Activated naive CD4-positive, alpha-beta T cell treated with anti-CD3 and anti-CD28 coated beads for 36 hours (primary cell): ENCODE data around the gene PLCG2. TPM values are rescaled to one million over a fixed set of nuclear protein-coding genes. Genes with fewer than 3 reads are reported as not detected.

ENCODE experiments used
- CTCF ChIA-PET: fragments of 350-600 bp; sonication (Branson Sonifier 250); formaldehyde crosslinking; loops from one replicate; lab custom pipeline; 2021; ENCODE audit warnings: antibody characterized with exemption; lab: Charles Lee
- DNase-seq: peaks from one replicate; pipeline ENCODE4 v3.0.0-alpha.2; 2020
- H3K27ac Mint-ChIP-seq: one replicate; pipeline ENCODE4 v1.8.0; 2021; ENCODE audit warnings: mild to moderate bottlenecking, mixed read lengths
- H3K27me3 Mint-ChIP-seq: one replicate; pipeline ENCODE4 v1.8.0; 2021; ENCODE audit warnings: low read depth, mixed read lengths
- H3K36me3 Mint-ChIP-seq: one replicate; pipeline ENCODE4 v1.8.0; 2021; ENCODE audit warnings: low read depth, mixed read lengths
- H3K4me1 Mint-ChIP-seq: one replicate; pipeline ENCODE4 v1.8.0; 2021; ENCODE audit warnings: low read depth, mixed read lengths
- H3K4me3 Mint-ChIP-seq: one replicate; pipeline ENCODE4 v1.8.0; 2021; ENCODE audit warnings: mild to moderate bottlenecking, moderate library complexity, mixed read lengths
- H3K9me3 Mint-ChIP-seq: one replicate; pipeline ENCODE4 v1.8.0; 2021; ENCODE audit warnings: mixed read lengths
- intact Hi-C: fragments of 100-400 bp; cut with micrococcal nuclease; formaldehyde crosslinking; loops from one replicate; pipeline ENCODE4 v1.15.1; 2023
- total RNA-seq, 2 experiments: library from RNA; stranded (reverse); gene quantifications; one replicate each; pipeline ENCODE4 v1.2.3, GENCODE V29; 2021

The PLCG2 gene
- total RNA-seq, 2 experiments from 2014 or later, result 12.0 to 13.4 TPM

- Mint-ChIP-seq H3K27ac (peak overlapping the region; percentile 16), H3K36me3 (no peaks in the 10 kb centered on the region), H3K4me1 (no peaks in the 10 kb centered on the region), H3K9me3 (peaks cover 5% of the 10 kb centered on the region), H3K27me3 (no peaks in the 10 kb centered on the region), H3K4me3 (no peak overlapping the region)
- CTCF ChIA-PET, result no interaction called here
- intact Hi-C loops, result no loop called here
- DNase-seq, result no peak
Observed at GRCh38 chr16:81810894-81811538, 31.9 kb downstream of the PLCG2 start.

- no peak overlapping the region for H3K27ac Mint-ChIP-seq
- H3K4me1 Mint-ChIP-seq, result no peaks in the 10 kb centered on the region
- CTCF ChIA-PET, result no interaction called here
- DNase-seq, result no peak
- peaks cover 5% of the 10 kb centered on the region for H3K9me3 Mint-ChIP-seq
- H3K27me3 Mint-ChIP-seq, result no peaks in the 10 kb centered on the region
- H3K4me3 Mint-ChIP-seq, result no peak overlapping the region
- intact Hi-C loops, result no loop called here
- H3K36me3 Mint-ChIP-seq, result no peaks in the 10 kb centered on the region
Observed at GRCh38 chr16:81813648-81814047, 34.6 kb downstream of the PLCG2 start.

- intact Hi-C loops, result no loop called here
- no peaks in the 10 kb centered on the region for H3K27me3 Mint-ChIP-seq
- no peaks in the 10 kb centered on the region for H3K4me1 Mint-ChIP-seq
- no peak overlapping the region for H3K4me3 Mint-ChIP-seq
- H3K27ac Mint-ChIP-seq, result no peak overlapping the region
- CTCF ChIA-PET, result no interaction called here
- H3K36me3 Mint-ChIP-seq, result no peaks in the 10 kb centered on the region
- peaks cover 5% of the 10 kb centered on the region for H3K9me3 Mint-ChIP-seq
- DNase-seq, result no peak
Observed at GRCh38 chr16:81814751-81815428, 35.8 kb downstream of the PLCG2 start.

- no peaks in the 10 kb centered on the region for H3K4me1 Mint-ChIP-seq
- intact Hi-C loops, result no loop called here
- DNase-seq, result no peak
- peaks cover 5% of the 10 kb centered on the region for H3K9me3 Mint-ChIP-seq
- H3K27ac Mint-ChIP-seq, result no peak overlapping the region
- no peak overlapping the region for H3K4me3 Mint-ChIP-seq
- no peaks in the 10 kb centered on the region for H3K27me3 Mint-ChIP-seq
- CTCF ChIA-PET, result interaction anchor here (0.6 kb wide), 1 partner anchor 64 kb away, joined by 3 read pairs; no protein-coding TSS in a partner anchor
- H3K36me3 Mint-ChIP-seq, result no peaks in the 10 kb centered on the region
Observed at GRCh38 chr16:81815429-81815766, 36.3 kb downstream of the PLCG2 start.

- DNase-seq, result no peak
- CTCF ChIA-PET, result interaction anchor here (0.6 kb wide), 1 partner anchor 65 kb away, joined by 3 read pairs; no protein-coding TSS in a partner anchor
- H3K4me1 Mint-ChIP-seq, result no peaks in the 10 kb centered on the region
- H3K9me3 Mint-ChIP-seq, result peaks cover 5% of the 10 kb centered on the region
- intact Hi-C loops, result no loop called here
- H3K27ac Mint-ChIP-seq, result no peak overlapping the region
- no peaks in the 10 kb centered on the region for H3K27me3 Mint-ChIP-seq
- no peak overlapping the region for H3K4me3 Mint-ChIP-seq
- H3K36me3 Mint-ChIP-seq, result no peaks in the 10 kb centered on the region
Observed at GRCh38 chr16:81816351-81816750, 37.3 kb downstream of the PLCG2 start.

GRCh38 chr16:81816793-81817210 lies 37.7 kb downstream of the PLCG2 start:
- Mint-ChIP-seq H3K9me3 (peaks cover 5% of the 10 kb centered on the region), H3K4me3 (no peak overlapping the region), H3K4me1 (no peaks in the 10 kb centered on the region), H3K27ac (no peak overlapping the region), H3K27me3 (no peaks in the 10 kb centered on the region), H3K36me3 (no peaks in the 10 kb centered on the region)
- CTCF ChIA-PET, result no interaction called here
- intact Hi-C loops, result no loop called here
- no peak for DNase-seq

- no peak for DNase-seq
- Mint-ChIP-seq H3K4me3 (no peak overlapping the region), H3K36me3 (no peaks in the 10 kb centered on the region), H3K27ac (no peak overlapping the region), H3K27me3 (no peaks in the 10 kb centered on the region), H3K4me1 (no peaks in the 10 kb centered on the region), H3K9me3 (peaks cover 5% of the 10 kb centered on the region)
- intact Hi-C loops, result no loop called here
- CTCF ChIA-PET, result no interaction called here
Observed at GRCh38 chr16:81817296-81817695, 38.2 kb downstream of the PLCG2 start.

GRCh38 chr16:81817789-81818567 lies 38.9 kb downstream of the PLCG2 start:
- peaks cover under 1% of the 10 kb centered on the region for H3K9me3 Mint-ChIP-seq
- DNase-seq, result no peak
- CTCF ChIA-PET, result no interaction called here

GRCh38 chr16:81818568-81818896 lies 39.4 kb downstream of the PLCG2 start:
- DNase-seq, result no peak
- Mint-ChIP-seq H3K9me3 (no peaks in the 10 kb centered on the region), H3K4me3 (no peak overlapping the region), H3K4me1 (no peaks in the 10 kb centered on the region), H3K27ac (no peak overlapping the region), H3K27me3 (no peaks in the 10 kb centered on the region), H3K36me3 (no peaks in the 10 kb centered on the region)
- CTCF ChIA-PET, result no interaction called here
- intact Hi-C loops, result no loop called here

More at GRCh38 chr16:81817789-81818567, 38.9 kb downstream of the PLCG2 start:
- Mint-ChIP-seq H3K36me3 (no peaks in the 10 kb centered on the region), H3K4me3 (no peak overlapping the region), H3K27me3 (no peaks in the 10 kb centered on the region), H3K27ac (no peak overlapping the region), H3K4me1 (no peaks in the 10 kb centered on the region)
- intact Hi-C loops, result no loop called here

- Mint-ChIP-seq H3K27me3 (no peaks in the 10 kb centered on the region), H3K9me3 (no peaks in the 10 kb centered on the region), H3K4me1 (no peaks in the 10 kb centered on the region), H3K36me3 (no peaks in the 10 kb centered on the region), H3K4me3 (no peak overlapping the region), H3K27ac (no peak overlapping the region)
- CTCF ChIA-PET, result no interaction called here
- no peak for DNase-seq
- intact Hi-C loops, result no loop called here
Observed at GRCh38 chr16:81818905-81819304, 39.8 kb downstream of the PLCG2 start.

- H3K9me3 Mint-ChIP-seq, result no peaks in the 10 kb centered on the region
- no peak overlapping the region for H3K27ac Mint-ChIP-seq
- no peaks in the 10 kb centered on the region for H3K4me1 Mint-ChIP-seq
- no peak for DNase-seq
- no peak overlapping the region for H3K4me3 Mint-ChIP-seq
- intact Hi-C loops, result no loop called here
- H3K27me3 Mint-ChIP-seq, result no peaks in the 10 kb centered on the region
- CTCF ChIA-PET, result no interaction called here
- H3K36me3 Mint-ChIP-seq, result no peaks in the 10 kb centered on the region
Observed at GRCh38 chr16:81821436-81822128, 42.5 kb downstream of the PLCG2 start.

- no peak overlapping the region for H3K27ac Mint-ChIP-seq
- CTCF ChIA-PET, result interaction anchor here (0.6 kb wide), 1 partner anchor 414 kb away, joined by 4 read pairs; no protein-coding TSS in a partner anchor
- no peak for DNase-seq
- H3K9me3 Mint-ChIP-seq, result no peaks in the 10 kb centered on the region
- H3K4me3 Mint-ChIP-seq, result no peak overlapping the region
- intact Hi-C loops, result no loop called here
- H3K4me1 Mint-ChIP-seq, result no peaks in the 10 kb centered on the region
- H3K27me3 Mint-ChIP-seq, result no peaks in the 10 kb centered on the region
- H3K36me3 Mint-ChIP-seq, result no peaks in the 10 kb centered on the region
Observed at GRCh38 chr16:81823111-81823510, 44.0 kb downstream of the PLCG2 start.
